H1 (cell line): Measurements from ENCODE around the gene ROS1. TPM values are rescaled to one million over a fixed set of nuclear protein-coding genes. Genes with fewer than 3 reads are reported as not detected.

Experiments used
- CTCF ChIA-PET: fragments of 300-600 bp; sonication (Branson Sonifier 250); formaldehyde crosslinking; loops from one replicate; lab custom pipeline; 2021; ENCODE audit not compliant: partially characterized antibody; lab: Charles Lee
- POLR2A ChIA-PET: fragments of 300-600 bp; sonication (Branson Sonifier 250); formaldehyde crosslinking; loops from one replicate; lab custom pipeline; 2021; ENCODE audit warnings: inconsistent platforms; ENCODE audit not compliant: partially characterized antibody; lab: Charles Lee
- DNase-seq, 2 experiments: peaks; one replicate each; pipeline versions ENCODE4 v3.0.0 to v3.0.0-alpha.2; 2010 to 2022; ENCODE audit warnings: low spot score in 2 of 2, low read depth in 1 of 2, mixed read lengths in 1 of 2
- FAIRE-seq: peaks from 2 replicates; lab custom pipeline; 2011; peaks lifted over from hg19 to GRCh38; lab: Jason Lieb, UNC
- H2AFZ ChIP-seq: 2 replicates; pipeline ENCODE4 v1.8.1; 2012; ENCODE audit warnings: low read length, inconsistent platforms
- H2AK5ac ChIP-seq: 2 replicates; pipeline ENCODE4 v1.6.1; 2013; ENCODE audit warnings: low read depth, low read length
- H2BK120ac ChIP-seq: replicated peaks from 2 replicates; pipeline ENCODE3; 2013; ENCODE audit warnings: low read depth, low read length, inconsistent platforms
- H2BK12ac ChIP-seq: 2 replicates; pipeline ENCODE4 v1.6.1; 2013; ENCODE audit warnings: low read depth, low read length
- H2BK15ac ChIP-seq: 2 replicates; pipeline ENCODE4 v1.6.1; 2013; ENCODE audit warnings: low read length
- H2BK20ac ChIP-seq: 2 replicates; pipeline ENCODE4 v1.6.1; 2013; ENCODE audit warnings: low read length
- H2BK5ac ChIP-seq: 2 replicates; pipeline ENCODE4 v1.6.1; 2013; ENCODE audit warnings: low read depth, low read length
- H3K14ac ChIP-seq: 2 replicates; pipeline ENCODE4 v1.6.1; 2013; ENCODE audit warnings: inconsistent platforms; ENCODE audit not compliant: insufficient read length
- H3K18ac ChIP-seq: 2 replicates; pipeline ENCODE4 v1.6.1; 2013; ENCODE audit warnings: low read length; ENCODE audit errors: extremely low read depth
- H3K23ac ChIP-seq: 2 replicates; pipeline ENCODE4 v1.6.1; 2013; ENCODE audit warnings: inconsistent platforms; ENCODE audit not compliant: insufficient read length
- H3K23me2 ChIP-seq: 2 replicates; pipeline ENCODE4 v1.6.1; 2013; ENCODE audit warnings: low read depth, low read length
- H3K27ac ChIP-seq: 2 replicates; pipeline ENCODE4 v1.6.1; 2011; ENCODE audit warnings: low read depth, low read length, inconsistent platforms
- H3K27me3 ChIP-seq, 4 experiments: replicated peaks in 1 of 4; 1 replicate in 1 of 4; 2 replicates in 3 of 4; pipeline versions ENCODE4 v1.6.1 to v1.8.1; 2011 to 2013; ENCODE audit warnings: low read length in 3 of 4, mild to moderate bottlenecking in 3 of 4, inconsistent platforms in 2 of 4, mixed read lengths in 2 of 4, moderate library complexity in 1 of 4; ENCODE audit not compliant: control insufficient read depth in 3 of 4, insufficient read depth in 3 of 4; ENCODE audit errors: extremely low read depth in 1 of 4
- H3K36me3 ChIP-seq, 4 experiments: 2 replicates each; pipeline versions ENCODE4 v1.6.1 to v1.8.1; 2011 to 2013; ENCODE audit warnings: mild to moderate bottlenecking in 4 of 4, low read length in 3 of 4, moderate library complexity in 2 of 4, control low read depth in 1 of 4, inconsistent platforms in 1 of 4; ENCODE audit not compliant: insufficient read depth in 4 of 4, control insufficient read depth in 2 of 4
- H3K4ac ChIP-seq: replicated peaks from 2 replicates; pipeline ENCODE3; 2013; ENCODE audit warnings: low read length, low read depth, mixed read lengths, inconsistent platforms; ENCODE audit not compliant: insufficient read length
- H3K4me1 ChIP-seq, 4 experiments: replicated peaks in 1 of 4; 1 replicate in 1 of 4; 2 replicates in 3 of 4; pipeline versions ENCODE4 v1.6.1 to v1.8.1; 2011 to 2013; ENCODE audit warnings: low read length in 3 of 4, inconsistent platforms in 2 of 4, mixed read lengths in 1 of 4; ENCODE audit not compliant: insufficient read depth in 4 of 4, control insufficient read depth in 3 of 4
- H3K4me2 ChIP-seq, 2 experiments: 2 replicates each; pipeline versions ENCODE4 v1.6.1 to v1.8.1; 2011 to 2013; ENCODE audit warnings: low read depth in 2 of 2, low read length in 2 of 2, control low read depth in 1 of 2, inconsistent platforms in 1 of 2, mild to moderate bottlenecking in 1 of 2; ENCODE audit not compliant: insufficient read depth in 1 of 2
- H3K4me3 ChIP-seq, 4 experiments: fragments of 200-600, 300-600 bp in 1 of 4; sonication (generic), shearing (Covaris generic), sonication (Bioruptor Twin) in 1 of 4; 2 replicates each; pipeline versions ENCODE4 v1.5.1 to v1.8.1; 2011 to 2016; ENCODE audit warnings: low read length in 4 of 4, low read depth in 3 of 4, control low read depth in 2 of 4, inconsistent platforms in 2 of 4, mild to moderate bottlenecking in 2 of 4, mixed read lengths in 1 of 4, moderate library complexity in 1 of 4; ENCODE audit not compliant: insufficient read depth in 2 of 4; ENCODE audit errors: extremely low read depth in 1 of 4
- H3K56ac ChIP-seq: replicated peaks from 2 replicates; pipeline ENCODE3; 2013; ENCODE audit warnings: low read depth, mild to moderate bottlenecking, mixed read lengths, low read length, inconsistent platforms; ENCODE audit not compliant: insufficient read length
- H3K79me1 ChIP-seq: 2 replicates; pipeline ENCODE4 v1.6.1; 2013; ENCODE audit warnings: low read depth, low read length, control low read depth
- H3K79me2 ChIP-seq, 2 experiments: 2 replicates each; pipeline versions ENCODE4 v1.6.1 to v1.8.1; 2012 to 2013; ENCODE audit warnings: low read length in 2 of 2, mild to moderate bottlenecking in 2 of 2, inconsistent platforms in 1 of 2; ENCODE audit not compliant: insufficient read depth in 2 of 2, control insufficient read depth in 1 of 2
- H3K9ac ChIP-seq, 4 experiments: replicated peaks in 1 of 4; 1 replicate in 1 of 4; 2 replicates in 3 of 4; pipeline versions ENCODE4 v1.6.1 to v1.8.1; 2011 to 2013; ENCODE audit warnings: low read depth in 3 of 4, low read length in 3 of 4, control low read depth in 2 of 4, mild to moderate bottlenecking in 2 of 4, moderate library complexity in 2 of 4, inconsistent platforms in 1 of 4; ENCODE audit errors: extremely low read depth in 1 of 4
- H3K9me3 ChIP-seq, 2 experiments: 2 replicates each; pipeline versions ENCODE4 v1.6.1 to v1.8.1; 2012 to 2013; ENCODE audit warnings: mild to moderate bottlenecking in 2 of 2, moderate library complexity in 2 of 2, control low read depth in 1 of 2, inconsistent platforms in 1 of 2, low read depth in 1 of 2, low read length in 1 of 2, mixed read lengths in 1 of 2; ENCODE audit not compliant: insufficient read depth in 2 of 2
- H4K20me1 ChIP-seq, 2 experiments: replicated peaks in 1 of 2; 2 replicates each; pipeline versions ENCODE3 to v1.8.1; 2011 to 2013; ENCODE audit warnings: inconsistent platforms in 2 of 2, low read length in 2 of 2, mild to moderate bottlenecking in 1 of 2; ENCODE audit not compliant: insufficient read depth in 2 of 2, control insufficient read depth in 1 of 2
- H4K5ac ChIP-seq: 2 replicates; pipeline ENCODE4 v1.6.1; 2013; ENCODE audit warnings: low read length, low read depth, mixed read lengths, inconsistent platforms; ENCODE audit not compliant: insufficient read length
- H4K8ac ChIP-seq: 2 replicates; pipeline ENCODE4 v1.8.0; 2013; ENCODE audit warnings: mild to moderate bottlenecking, moderate library complexity, low read length, inconsistent platforms; ENCODE audit not compliant: insufficient read depth; ENCODE audit errors: extremely low read depth
- H4K91ac ChIP-seq: replicated peaks from 2 replicates; pipeline ENCODE3; 2013; ENCODE audit warnings: low read length, mixed read lengths, inconsistent platforms; ENCODE audit not compliant: insufficient read length
- CBX5 ChIP-seq: fragments of 300-800, 300-1000 bp; sonication (generic); IDR thresholded peaks from 2 replicates; pipeline ENCODE4 v1.7.1; 2016; ENCODE audit warnings: antibody characterized with exemption, low read length, low read depth
- HDAC2 ChIP-seq, 2 experiments: fragments of 300-600 bp in 1 of 2; sonication (generic) in 1 of 2; IDR thresholded peaks; 2 replicates each; pipeline ENCODE4 v1.6.1; 2011 to 2012; ENCODE audit warnings: low read depth in 2 of 2, low read length in 2 of 2, mild to moderate bottlenecking in 2 of 2, moderate library complexity in 2 of 2, borderline replicate concordance in 1 of 2, inconsistent platforms in 1 of 2
- POU5F1 ChIP-seq: IDR thresholded peaks from 2 replicates; pipeline ENCODE4 v1.6.1; 2011; ENCODE audit warnings: low read depth, mild to moderate bottlenecking, low read length, moderate library complexity
- SP4 ChIP-seq: IDR thresholded peaks from 2 replicates; pipeline ENCODE4 v1.6.1; 2012; ENCODE audit warnings: low read length, inconsistent platforms
- WGBS, 2 experiments: shearing (Covaris generic) in 1 of 2; methylation state at CpG; one replicate each; pipeline versions ENCODE4 v1.1.6 to v1.1.7; 2013 to 2015; ENCODE audit warnings: low lambda C conversion rate in 2 of 2, mixed read lengths in 2 of 2, inconsistent platforms in 1 of 2, low coverage in 1 of 2, missing lambda C conversion rate in 1 of 2; ENCODE audit not compliant: insufficient replicate concordance in 2 of 2, insufficient coverage in 1 of 2, insufficient read length in 1 of 2; ENCODE audit errors: extremely low coverage in 1 of 2, missing lambda C conversion rate in 1 of 2; 5-methylcytosine and 5-hydroxymethylcytosine counted together
- polyA plus RNA-seq, 7 experiments: library from polyadenylated mRNA; depleted of rRNA in 3 of 7; stranded (reverse) in 5 of 7; unstranded in 2 of 7; fragments of >200 nt in 5 of 7; fragments of 200-250 nt in 2 of 7; gene quantifications; 1 replicate in 5 of 7; 2 replicates in 1 of 7; 4 replicates in 1 of 7; pipeline versions ENCODE4 v1.2.1 to v1.2.3, GENCODE V29; 2011 to 2013; ENCODE audit warnings: missing spikeins in 2 of 7, mixed read lengths in 2 of 7
- total RNA-seq: library from RNA; stranded (reverse); fragmentation: NEBNext Ultra II Directional; extraction: Animal tissue kit (Norgen Biotek cat#: 25700); gene quantifications from 2 replicates; pipeline ENCODE4 v1.2.1, GENCODE V29; 2021

ROS1 gene
- total and polyA plus RNA-seq, 2 of the 8 experiments (the other 6 are each of a cell fraction or from before 2014, with no cell fraction given): not detected

GRCh38 chr6:117446861-117447260, 21.1 kb upstream of the ROS1 start:
- Histone ChIP-seq H2BK12ac (no peak overlapping the region), H3K27ac (no peak overlapping the region), H2AFZ (no peak overlapping the region), H4K91ac (no peak overlapping the region), H2AK5ac (no peak overlapping the region), H3K79me2 (no peaks in the 10 kb centered on the region), H3K79me1 (no peaks in the 10 kb centered on the region), H2BK20ac (no peak overlapping the region), H4K8ac (no peak overlapping the region), H3K9me3 (no peaks in the 10 kb centered on the region), H3K4me1 (peaks cover 0 to 6% (median 2%) of the 10 kb centered on the region in 4 experiments; a peak in 3 of 7 replicates), H3K18ac (no peak overlapping the region), H3K23ac (no peak overlapping the region), H2BK5ac (no peak overlapping the region), H3K23me2 (no peaks in the 10 kb centered on the region), H3K27me3 (no peaks in the 10 kb centered on the region), H4K20me1 (no peaks in the 10 kb centered on the region), H3K56ac (no peak overlapping the region), H2BK120ac (no peak overlapping the region), H2BK15ac (no peak overlapping the region), H4K5ac (no peak overlapping the region), H3K4me2 (no peak overlapping the region), H3K4ac (no peak overlapping the region), H3K4me3 (no peak overlapping the region), H3K14ac (no peak overlapping the region), H3K9ac (no peak overlapping the region), H3K36me3 (no peaks in the 10 kb centered on the region)
- ChIA-PET CTCF (interaction anchor here (0.8 to 6.2 kb wide), 4 partner anchors 11 to 265 kb away, joined by 3 to 54 read pairs (median 4); no protein-coding TSS in a partner anchor), POLR2A (no interaction called here)
- WGBS, 2 experiments: 98% methylated on average over 3 of the region's 3 CpGs; no CpG with 5 or more reads in 1 of the 2 experiments
- FAIRE-seq (no peak), DNase-seq (no peak)
- no peak for TF ChIP-seq HDAC2 (IDR thresholded peaks at IDR 0.05; ENCODE audit: borderline replicate concordance in 1 of 2, low read depth in 2 of 2, low read length in 2 of 2)
- TF ChIP-seq POU5F1: no peak
- no peak for TF ChIP-seq SP4
- TF ChIP-seq CBX5: no peak
